PFSK-1 (cell line): ENCODE measurements around the gene AKAP13.

Experiments used
- FOXP2 ChIP-seq: optimal IDR thresholded peaks from 2 replicates; pipeline ENCODE3; 2011; ENCODE audit warnings: borderline replicate concordance, control low read depth, inconsistent platforms; ENCODE audit not compliant: insufficient read depth; ENCODE audit errors: extremely low read length, extremely low read depth
- POLR2AphosphoS5 ChIP-seq: IDR thresholded peaks from 2 replicates; pipeline ENCODE4 v1.6.1; 2012; ENCODE audit warnings: low read depth, mild to moderate bottlenecking, control low read depth, low read length, moderate library complexity
- SIN3A ChIP-seq: IDR thresholded peaks from 2 replicates; pipeline ENCODE4 v1.6.1; 2012; ENCODE audit warnings: mild to moderate bottlenecking, low read length, moderate library complexity, borderline replicate concordance; ENCODE audit not compliant: insufficient read depth
- TAF1 ChIP-seq: IDR thresholded peaks from 2 replicates; pipeline ENCODE4 v1.6.1; 2012; ENCODE audit warnings: low read length, control low read depth, borderline replicate concordance; ENCODE audit not compliant: insufficient read depth
- TF ChIP-seq, protein P1 (sequence below), 2 experiments: IDR thresholded peaks; 2 replicates each; pipeline versions ENCODE4 v1.6.1 to v1.8.0; 2011 to 2012; ENCODE audit warnings: low read depth in 2 of 2, low read length in 2 of 2, control low read depth in 1 of 2, inconsistent platforms in 1 of 2, mild to moderate bottlenecking in 1 of 2, moderate library complexity in 1 of 2; ENCODE audit not compliant: insufficient read depth in 1 of 2

- TF ChIP-seq POLR2AphosphoS5: no peak
- TF ChIP-seq, protein P1, sequence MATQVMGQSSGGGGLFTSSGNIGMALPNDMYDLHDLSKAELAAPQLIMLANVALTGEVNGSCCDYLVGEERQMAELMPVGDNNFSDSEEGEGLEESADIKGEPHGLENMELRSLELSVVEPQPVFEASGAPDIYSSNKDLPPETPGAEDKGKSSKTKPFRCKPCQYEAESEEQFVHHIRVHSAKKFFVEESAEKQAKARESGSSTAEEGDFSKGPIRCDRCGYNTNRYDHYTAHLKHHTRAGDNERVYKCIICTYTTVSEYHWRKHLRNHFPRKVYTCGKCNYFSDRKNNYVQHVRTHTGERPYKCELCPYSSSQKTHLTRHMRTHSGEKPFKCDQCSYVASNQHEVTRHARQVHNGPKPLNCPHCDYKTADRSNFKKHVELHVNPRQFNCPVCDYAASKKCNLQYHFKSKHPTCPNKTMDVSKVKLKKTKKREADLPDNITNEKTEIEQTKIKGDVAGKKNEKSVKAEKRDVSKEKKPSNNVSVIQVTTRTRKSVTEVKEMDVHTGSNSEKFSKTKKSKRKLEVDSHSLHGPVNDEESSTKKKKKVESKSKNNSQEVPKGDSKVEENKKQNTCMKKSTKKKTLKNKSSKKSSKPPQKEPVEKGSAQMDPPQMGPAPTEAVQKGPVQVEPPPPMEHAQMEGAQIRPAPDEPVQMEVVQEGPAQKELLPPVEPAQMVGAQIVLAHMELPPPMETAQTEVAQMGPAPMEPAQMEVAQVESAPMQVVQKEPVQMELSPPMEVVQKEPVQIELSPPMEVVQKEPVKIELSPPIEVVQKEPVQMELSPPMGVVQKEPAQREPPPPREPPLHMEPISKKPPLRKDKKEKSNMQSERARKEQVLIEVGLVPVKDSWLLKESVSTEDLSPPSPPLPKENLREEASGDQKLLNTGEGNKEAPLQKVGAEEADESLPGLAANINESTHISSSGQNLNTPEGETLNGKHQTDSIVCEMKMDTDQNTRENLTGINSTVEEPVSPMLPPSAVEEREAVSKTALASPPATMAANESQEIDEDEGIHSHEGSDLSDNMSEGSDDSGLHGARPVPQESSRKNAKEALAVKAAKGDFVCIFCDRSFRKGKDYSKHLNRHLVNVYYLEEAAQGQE (IDR thresholded peaks at IDR 0.05; ENCODE audit: insufficient read depth in 1 of 2, low read depth in 2 of 2, low read length in 2 of 2): no peak
- no peak for TF ChIP-seq TAF1
- no peak for TF ChIP-seq SIN3A
- no peak for TF ChIP-seq FOXP2
Observed at GRCh38 chr15:85788771-85789495, 408.5 kb downstream of the AKAP13 start.
